ENCODE data around the gene TEX13D.

TEX13D gene

DNA sequence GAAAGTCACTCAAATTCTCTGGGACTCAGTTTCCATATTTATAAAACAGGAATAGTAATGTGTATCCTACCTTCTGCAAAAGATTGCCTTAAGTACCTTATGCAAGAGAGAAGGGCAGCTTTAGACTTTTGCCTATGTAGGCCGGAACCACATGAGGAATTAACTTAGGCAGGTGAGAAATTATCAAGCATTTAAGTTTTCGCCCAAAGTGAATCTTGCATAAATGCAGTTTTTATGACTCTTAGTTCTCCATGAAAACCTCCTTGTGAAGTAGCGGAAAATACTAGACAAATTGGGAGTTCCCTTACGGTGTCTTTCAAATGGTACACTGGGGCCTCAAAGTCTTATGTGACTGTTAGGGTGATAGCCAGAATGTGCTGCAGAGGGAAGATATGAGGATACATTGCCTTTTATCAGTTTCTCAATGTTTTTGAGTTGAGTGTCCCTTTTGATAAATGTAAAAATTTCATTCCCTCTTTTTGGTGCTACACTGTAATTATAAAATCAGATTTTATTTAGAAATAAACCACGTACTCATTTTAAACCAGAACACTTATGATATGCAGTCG is 16.5 kb downstream of the TEX13D start:
- no peak overlapping the region for H3K4me3 ChIP-seq (ENCODE audit: low read depth, low read length)
- TF ChIP-seq, protein P1, sequence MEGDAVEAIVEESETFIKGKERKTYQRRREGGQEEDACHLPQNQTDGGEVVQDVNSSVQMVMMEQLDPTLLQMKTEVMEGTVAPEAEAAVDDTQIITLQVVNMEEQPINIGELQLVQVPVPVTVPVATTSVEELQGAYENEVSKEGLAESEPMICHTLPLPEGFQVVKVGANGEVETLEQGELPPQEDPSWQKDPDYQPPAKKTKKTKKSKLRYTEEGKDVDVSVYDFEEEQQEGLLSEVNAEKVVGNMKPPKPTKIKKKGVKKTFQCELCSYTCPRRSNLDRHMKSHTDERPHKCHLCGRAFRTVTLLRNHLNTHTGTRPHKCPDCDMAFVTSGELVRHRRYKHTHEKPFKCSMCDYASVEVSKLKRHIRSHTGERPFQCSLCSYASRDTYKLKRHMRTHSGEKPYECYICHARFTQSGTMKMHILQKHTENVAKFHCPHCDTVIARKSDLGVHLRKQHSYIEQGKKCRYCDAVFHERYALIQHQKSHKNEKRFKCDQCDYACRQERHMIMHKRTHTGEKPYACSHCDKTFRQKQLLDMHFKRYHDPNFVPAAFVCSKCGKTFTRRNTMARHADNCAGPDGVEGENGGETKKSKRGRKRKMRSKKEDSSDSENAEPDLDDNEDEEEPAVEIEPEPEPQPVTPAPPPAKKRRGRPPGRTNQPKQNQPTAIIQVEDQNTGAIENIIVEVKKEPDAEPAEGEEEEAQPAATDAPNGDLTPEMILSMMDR (IDR thresholded peaks at IDR 0.05; ENCODE audit: borderline replicate concordance, insufficient read depth, low read depth, low read length): no peak

DNA sequence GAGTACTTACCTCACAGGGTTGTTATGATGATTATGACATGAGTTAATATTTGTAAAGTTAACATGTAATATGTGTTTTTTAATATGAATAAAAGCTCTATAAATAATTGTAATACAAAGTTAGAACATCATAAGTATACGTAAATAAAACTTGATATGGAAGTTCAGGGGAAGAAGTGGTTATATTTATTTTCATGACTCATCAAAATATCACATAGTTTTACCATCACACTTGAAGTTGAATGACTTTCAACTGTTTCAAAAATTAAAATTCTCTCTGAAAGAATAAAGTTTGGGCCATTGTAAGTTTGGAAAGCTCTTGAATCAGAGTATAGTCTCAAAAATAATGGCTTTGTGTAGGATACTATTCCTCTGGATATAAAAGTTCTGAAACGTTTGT is 22.2 kb downstream of the TEX13D start:
- no peak overlapping the region for H3K4me3 ChIP-seq (ENCODE audit: low read depth, low read length)
- TF ChIP-seq, protein P1 (IDR thresholded peaks at IDR 0.05; ENCODE audit: borderline replicate concordance, insufficient read depth, low read depth, low read length): no peak

DNA sequence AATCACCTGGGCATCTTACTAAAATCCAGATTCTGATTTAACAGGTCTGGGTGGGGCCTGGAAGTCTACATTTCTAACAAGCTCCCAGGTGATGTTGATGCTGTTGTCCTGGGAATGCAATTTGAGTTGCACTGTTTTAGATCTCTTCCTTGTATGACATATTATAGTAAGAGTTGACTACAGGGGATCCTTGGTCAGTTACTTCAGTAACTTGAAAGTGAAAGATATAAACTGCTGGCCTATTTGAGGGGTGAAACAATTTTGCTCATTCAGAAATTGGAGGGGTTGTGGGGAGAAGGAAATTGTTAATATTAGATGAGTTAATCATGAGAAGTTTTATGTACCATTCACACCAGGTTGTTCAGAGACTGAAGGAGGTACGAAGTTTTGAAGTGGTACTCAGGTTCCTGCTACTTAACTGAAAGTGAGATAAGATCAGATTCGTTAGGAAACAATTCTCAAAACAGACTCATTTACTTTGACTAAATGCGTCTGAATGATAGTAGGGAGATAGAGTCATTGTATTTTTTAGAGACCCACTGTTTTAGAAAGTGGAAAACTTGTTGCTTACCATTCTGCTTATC is 26.4 kb downstream of the TEX13D start:
- TF ChIP-seq, protein P1 (IDR thresholded peaks at IDR 0.05; ENCODE audit: borderline replicate concordance, insufficient read depth, low read depth, low read length): no peak
- H3K4me3 ChIP-seq (ENCODE audit: low read depth, low read length): no peak overlapping the region

DNA sequence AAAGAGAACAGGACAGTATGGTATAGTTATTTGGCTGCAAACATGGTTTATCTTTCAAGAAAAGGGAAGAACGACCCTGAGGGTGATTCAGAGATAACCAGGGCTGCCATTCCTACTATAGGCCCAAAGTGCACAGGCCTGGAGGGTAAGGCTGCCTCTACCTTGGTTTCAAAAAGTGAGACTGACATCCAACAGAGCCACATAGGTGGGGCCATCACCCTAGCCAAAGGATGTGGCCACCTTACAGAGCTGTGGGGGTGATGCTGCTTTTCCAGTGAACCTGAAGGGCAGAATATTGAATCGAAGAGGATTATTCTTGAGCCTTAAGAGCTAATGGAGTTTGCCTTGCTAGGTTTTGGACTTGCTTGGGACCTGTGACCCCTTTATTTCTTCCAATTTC is 29.6 kb downstream of the TEX13D start:
- TF ChIP-seq, protein P1 (IDR thresholded peaks at IDR 0.05; ENCODE audit: borderline replicate concordance, insufficient read depth, low read depth, low read length): no peak
- H3K4me3 ChIP-seq (ENCODE audit: low read depth, low read length): no peak overlapping the region

DNA sequence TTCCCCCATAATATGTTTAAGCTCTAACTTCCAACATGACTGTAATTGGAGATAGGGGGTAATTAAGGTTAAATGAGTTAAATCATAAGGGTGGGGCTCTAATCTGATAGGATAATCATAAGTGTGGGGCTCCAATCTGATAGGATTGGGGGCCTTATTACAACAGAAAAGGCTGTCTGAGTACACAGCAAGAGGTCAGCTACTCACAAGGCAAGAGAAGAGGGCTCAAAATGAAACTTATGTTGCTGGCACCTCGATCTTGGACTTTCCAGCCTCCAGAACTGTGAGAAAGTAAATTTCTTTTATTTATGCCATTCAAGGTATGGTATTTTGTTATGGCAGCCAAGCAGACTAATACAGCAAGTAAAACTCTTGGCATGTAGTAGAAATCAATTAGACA is 30.3 kb downstream of the TEX13D start:
- H3K4me3 ChIP-seq (ENCODE audit: low read depth, low read length): no peak overlapping the region
- TF ChIP-seq, protein P1 (IDR thresholded peaks at IDR 0.05; ENCODE audit: borderline replicate concordance, insufficient read depth, low read depth, low read length): no peak

DNA sequence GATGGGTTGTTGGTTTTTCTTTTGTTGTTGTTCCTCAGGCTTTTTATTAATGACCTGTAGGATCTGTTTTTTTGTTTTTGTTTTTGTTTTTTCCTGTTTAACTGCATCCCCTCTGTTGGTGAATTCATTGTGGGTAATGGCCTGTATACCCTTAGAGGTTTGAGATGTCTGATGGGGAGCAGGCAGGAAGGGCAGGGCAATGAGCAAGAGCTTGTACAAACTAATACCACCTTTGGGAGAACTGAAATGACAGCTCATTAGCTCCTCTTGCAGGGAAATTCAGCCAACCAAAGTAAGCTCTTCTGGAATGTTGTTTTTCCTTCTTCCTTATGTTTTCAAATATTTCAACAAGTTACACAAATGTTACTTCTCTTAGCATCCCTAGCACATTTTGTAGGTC is 37.3 kb downstream of the TEX13D start:
- TF ChIP-seq, protein P1 (IDR thresholded peaks at IDR 0.05; ENCODE audit: borderline replicate concordance, insufficient read depth, low read depth, low read length): no peak
- no peak overlapping the region for H3K4me3 ChIP-seq (ENCODE audit: low read depth, low read length)

DNA sequence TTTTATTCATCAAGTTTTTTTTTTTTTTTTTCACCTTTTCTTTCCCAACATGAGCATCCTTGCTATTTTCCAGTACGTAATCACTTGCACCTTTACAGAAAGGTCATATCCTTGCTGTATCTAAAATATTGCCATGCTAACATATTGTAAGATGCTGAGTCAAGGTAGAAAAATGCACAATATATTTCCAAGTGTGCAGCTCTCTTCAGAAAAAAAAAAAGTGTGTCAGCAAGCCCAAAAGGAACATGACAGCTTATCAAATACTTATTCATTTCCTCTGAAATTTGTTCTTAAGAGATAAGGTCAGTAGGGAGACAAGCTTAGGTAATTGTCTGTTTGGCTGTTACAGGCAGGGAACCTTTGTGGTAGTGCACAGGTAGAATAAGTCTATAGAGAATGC is 40.9 kb downstream of the TEX13D start:
- H3K4me3 ChIP-seq (ENCODE audit: low read depth, low read length): no peak overlapping the region
- TF ChIP-seq, protein P1 (IDR thresholded peaks at IDR 0.05; ENCODE audit: borderline replicate concordance, insufficient read depth, low read depth, low read length): no peak
